ENCODE measurements around the gene IL20RA.
"Not testable (repeated sequence)": the region's sequence is repeated elsewhere in the genome, so short reads cannot be mapped to it uniquely, and the experiment has no call there.

The IL20RA gene

GRCh38 chr6:136967876-136968752 is 76.7 kb downstream of the IL20RA start:
- DNase-seq, result peak in 3 of 4 experiments; percentile 11 to 33 (median 21)

GRCh38 chr6:136964398-136964797 is 80.4 kb downstream of the IL20RA start:
- no peak for DNase-seq

GRCh38 chr6:136963259-136963658 is 81.5 kb downstream of the IL20RA start:
- DNase-seq, result no peak

GRCh38 chr6:136962661-136963060 is 82.1 kb downstream of the IL20RA start:
- no peak for DNase-seq

- DNase-seq, result no peak
Observed at GRCh38 chr6:136961848-136962247, 82.9 kb downstream of the IL20RA start.

GRCh38 chr6:136960781-136961180 is 84.0 kb downstream of the IL20RA start:
- no peak for DNase-seq

GRCh38 chr6:136959935-136960334 is 84.8 kb downstream of the IL20RA start:
- DNase-seq, result not testable (repeated sequence)

GRCh38 chr6:136959471-136959891 is 85.3 kb downstream of the IL20RA start:
- DNase-seq, result no peak

- no peak for DNase-seq
Observed at GRCh38 chr6:136958168-136958567, 86.6 kb downstream of the IL20RA start.

- DNase-seq, result no peak
Observed at GRCh38 chr6:136956590-136957544, 87.9 kb downstream of the IL20RA start.

- no peak for DNase-seq
Observed at GRCh38 chr6:136955123-136955522, 89.6 kb downstream of the IL20RA start.

GRCh38 chr6:136952714-136953260 is 92.0 kb downstream of the IL20RA start:
- DNase-seq, result no peak

GRCh38 chr6:136950436-136951126 is 94.2 kb downstream of the IL20RA start:
- DNase-seq, result no peak

Data from activated CD4-positive, CD25-positive, alpha-beta regulatory T cell (primary cell).